Thyroid gland (tissue), 4 donors: Measurements from ENCODE around the gene ZNF627. TPM values are rescaled to one million over a fixed set of nuclear protein-coding genes. Genes with fewer than 3 reads are reported as not detected.
"Not testable (repeated sequence)": the region's sequence is repeated elsewhere in the genome, so short reads cannot be mapped to it uniquely, and the experiment has no call there.

Experiments
- DNase-seq, 2 donors: peaks; one replicate each; pipeline ENCODE4 v3.0.0-alpha.2; 2019
- H3K27ac ChIP-seq, 3 donors: fragments of 200-600 bp; sonication (generic); 1 replicate in 2 of 3; 2 replicates in 1 of 3; pipeline ENCODE4 v1.5.1; 2016 to 2019; ENCODE audit warnings: mild to moderate bottlenecking in 1 of 3, moderate library complexity in 1 of 3
- H3K27me3 ChIP-seq: fragments of 200-600 bp; sonication (generic); one replicate; pipeline ENCODE4 v1.5.1; 2019
- H3K36me3 ChIP-seq, 2 donors: fragments of 200-600 bp; sonication (generic); one replicate each; pipeline ENCODE4 v1.5.1; 2016 to 2019
- H3K4me1 ChIP-seq, 2 donors: fragments of 200-600 bp; sonication (generic); one replicate each; pipeline ENCODE4 v1.5.1; 2017 to 2019
- H3K4me3 ChIP-seq, 3 donors: fragments of 200-600 bp; sonication (generic); replicated peaks in 1 of 3; 1 replicate in 2 of 3; 2 replicates in 1 of 3; pipeline ENCODE4 v1.5.1; 2016; ENCODE audit warnings: mild to moderate bottlenecking in 1 of 3
- H3K9me3 ChIP-seq: fragments of 200-600 bp; sonication (generic); one replicate; pipeline ENCODE4 v1.5.1; 2017
- CTCF ChIP-seq, 6 experiments: fragments of 200-600 bp in 3 of 6; fragments of 450-650 bp in 3 of 6; sonication (generic) in 3 of 6; IDR thresholded peaks; one replicate each; pipeline ENCODE4 v1.5.1; 2016 to 2019; ENCODE audit warnings: antibody characterized with exemption in 6 of 6, mild to moderate bottlenecking in 2 of 6, inconsistent platforms in 1 of 6, moderate library complexity in 1 of 6
- POLR2A ChIP-seq, 2 donors: fragments of 450-650 bp; IDR thresholded peaks; one replicate each; pipeline ENCODE4 v1.6.1; 2017; ENCODE audit warnings: antibody characterized with exemption in 2 of 2, mild to moderate bottlenecking in 2 of 2, moderate library complexity in 1 of 2
- WGBS, 2 donors: methylation state at CpG; one replicate each; pipeline ENCODE4 v1.1.5; 2017; 5-methylcytosine and 5-hydroxymethylcytosine counted together
- intact Hi-C: fragments of 100-400 bp; cut with DNase I; formaldehyde crosslinking; loops from one replicate; pipeline ENCODE4 v1.15.1; 2023
- total RNA-seq, 4 donors: library from RNA; depleted of rRNA; stranded (reverse); fragments of >200 nt; gene quantifications; one replicate each; pipeline ENCODE4 v1.2.3, GENCODE V29; 2016

Gene ZNF627
- total RNA-seq, 4 donors from 2014 or later, result 14.5 to 24.3 (median 21.7) TPM

- no peaks in the 10 kb centered on the region for H3K27me3 ChIP-seq
- H3K4me1 ChIP-seq, result no peaks in the 10 kb centered on the region
- H3K36me3 ChIP-seq, result no peaks in the 10 kb centered on the region
- TF ChIP-seq CTCF (IDR thresholded peaks at IDR 0.05), result no peak
- H3K4me3 ChIP-seq, result no peak overlapping the region
- WGBS, 2 donors, result 89 to 94% methylated on average over 2 of the region's 2 CpGs
- intact Hi-C loops, result no loop called here
- H3K27ac ChIP-seq, result no peak overlapping the region
- H3K9me3 ChIP-seq, result no peaks in the 10 kb centered on the region
- DNase-seq, result no peak
Observed at GRCh38 chr19:11566164-11566563, 31.1 kb upstream of the ZNF627 start.

- 69 to 83% methylated on average over 3 to 5 of the region's 5 CpGs for WGBS, 2 donors
- TF ChIP-seq CTCF (IDR thresholded peaks at IDR 0.05) (no peak), POLR2A (IDR thresholded peaks at IDR 0.05) (no peak)
- Histone ChIP-seq H3K36me3 (no peaks in the 10 kb centered on the region), H3K27me3 (no peaks in the 10 kb centered on the region), H3K9me3 (no peaks in the 10 kb centered on the region), H3K27ac (no peak overlapping the region), H3K4me3 (no peak overlapping the region), H3K4me1 (no peaks in the 10 kb centered on the region)
- intact Hi-C loops, result no loop called here
- no peak for DNase-seq
Observed at GRCh38 chr19:11570039-11570462, 27.2 kb upstream of the ZNF627 start.

GRCh38 chr19:11573354-11573753, 23.9 kb upstream of the ZNF627 start:
- intact Hi-C loops, H3K4me1 ChIP-seq: not testable (repeated sequence)

GRCh38 chr19:11573763-11574162, 23.5 kb upstream of the ZNF627 start:
- H3K36me3 ChIP-seq, DNase-seq, H3K4me1 ChIP-seq, H3K9me3 ChIP-seq, intact Hi-C loops, H3K4me3 ChIP-seq, H3K27ac ChIP-seq, H3K27me3 ChIP-seq: not testable (repeated sequence)
- 79 to 96% methylated on average over 4 of the region's 4 CpGs for WGBS, 2 donors

More at GRCh38 chr19:11573354-11573753, 23.9 kb upstream of the ZNF627 start:
- not testable (repeated sequence) for DNase-seq, H3K27ac ChIP-seq, H3K36me3 ChIP-seq, H3K9me3 ChIP-seq, H3K4me3 ChIP-seq, H3K27me3 ChIP-seq
- WGBS, 2 donors, result 79 to 84% methylated on average over 6 of the region's 6 CpGs

GRCh38 chr19:11574689-11575088, 22.6 kb upstream of the ZNF627 start:
- intact Hi-C loops, result no loop called here
- DNase-seq, result no peak
- no peaks in the 10 kb centered on the region for H3K36me3 ChIP-seq
- TF ChIP-seq CTCF (IDR thresholded peaks at IDR 0.05), result no peak
- TF ChIP-seq POLR2A (IDR thresholded peaks at IDR 0.05), result no peak
- no peaks in the 10 kb centered on the region for H3K9me3 ChIP-seq
- H3K4me3 ChIP-seq, result no peak overlapping the region
- peaks cover 4 to 7% of the 10 kb centered on the region in 2 donors for H3K4me1 ChIP-seq
- WGBS, 2 donors, result 66 to 89% methylated on average over 5 to 7 of the region's 9 CpGs
- no peaks in the 10 kb centered on the region for H3K27me3 ChIP-seq
- no peak overlapping the region for H3K27ac ChIP-seq

GRCh38 chr19:11576227-11576626, 21.1 kb upstream of the ZNF627 start:
- DNase-seq, result no peak
- Histone ChIP-seq H3K36me3 (no peaks in the 10 kb centered on the region), H3K4me1 (peaks cover 4 to 8% of the 10 kb centered on the region in 2 donors), H3K27ac (no peak overlapping the region), H3K4me3 (no peak overlapping the region), H3K27me3 (no peaks in the 10 kb centered on the region), H3K9me3 (no peaks in the 10 kb centered on the region)
- intact Hi-C loops, result no loop called here
- 81 to 88% methylated on average over 3 to 6 of the region's 15 CpGs for WGBS, 2 donors
- TF ChIP-seq POLR2A (IDR thresholded peaks at IDR 0.05) (no peak), CTCF (IDR thresholded peaks at IDR 0.05) (no peak)
